ENCODE measurements around the gene DAPK1.

Gene DAPK1

GRCh38 chr9:87651431-87651830 lies 153.8 kb downstream of the DAPK1 start:
- no peak for DNase-seq

DNA sequence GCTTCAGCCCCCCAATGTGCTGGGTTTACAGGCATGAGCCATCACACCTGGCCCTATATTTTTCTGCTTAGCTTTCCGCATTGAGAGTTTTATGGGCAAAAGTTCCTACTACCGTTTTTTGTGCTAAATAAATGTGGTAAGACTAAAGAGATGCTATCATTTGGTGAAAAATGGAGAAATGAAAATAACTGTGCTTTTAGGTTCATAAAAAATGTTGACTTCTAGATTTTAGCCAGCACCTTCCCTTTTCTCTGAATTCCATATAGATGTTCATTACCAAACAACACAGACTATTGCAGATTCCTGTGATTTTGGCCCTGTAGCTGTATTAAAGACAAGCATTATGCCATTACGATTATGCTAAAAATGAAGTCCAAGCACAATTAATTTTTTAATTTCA lies 156.3 kb downstream of the DAPK1 start:
- no peak for DNase-seq

DNA sequence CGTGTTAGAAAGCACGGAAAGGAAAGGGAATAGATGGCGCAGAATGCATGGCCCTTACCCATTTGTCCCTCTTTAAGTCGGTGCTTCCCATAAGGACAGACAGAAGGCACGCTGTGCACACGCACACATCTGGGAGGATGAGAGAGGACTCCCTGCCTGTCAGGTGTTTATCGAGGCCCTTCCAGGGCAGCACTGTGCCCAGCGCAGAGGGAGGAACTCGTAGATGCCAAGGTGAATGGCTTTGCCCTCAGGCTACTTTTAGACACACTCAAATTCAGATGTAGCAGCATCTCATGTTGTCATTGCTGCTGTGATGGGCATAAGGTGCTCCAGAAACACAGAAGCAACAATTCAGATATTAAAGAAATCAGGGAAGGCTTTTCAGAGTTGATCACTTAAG lies 158.1 kb downstream of the DAPK1 start:
- DNase-seq, result no peak

DNA sequence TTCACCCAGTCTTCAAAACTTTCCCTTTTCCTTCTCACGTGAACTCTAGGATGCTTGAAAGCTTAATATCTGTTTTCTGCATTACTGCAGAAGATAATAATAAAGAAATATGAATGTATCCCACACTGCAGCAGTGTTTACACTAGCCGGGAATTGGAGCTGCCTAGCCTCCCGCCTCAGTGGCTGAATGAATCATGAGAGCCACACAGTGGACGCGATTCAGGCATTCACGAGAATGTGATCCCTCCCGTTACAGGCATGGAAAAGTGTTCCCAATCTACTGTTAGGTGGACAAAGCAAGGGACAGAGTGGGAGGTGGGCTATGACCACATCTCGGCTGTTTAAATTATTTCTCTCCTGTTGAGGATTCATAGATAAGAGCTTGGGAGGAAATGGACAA lies 158.8 kb downstream of the DAPK1 start:
- DNase-seq, result no peak

GRCh38 chr9:87657190-87657589 lies 159.5 kb downstream of the DAPK1 start:
- no peak for DNase-seq

GRCh38 chr9:87657893-87658292 lies 160.2 kb downstream of the DAPK1 start:
- no peak for DNase-seq

DNA sequence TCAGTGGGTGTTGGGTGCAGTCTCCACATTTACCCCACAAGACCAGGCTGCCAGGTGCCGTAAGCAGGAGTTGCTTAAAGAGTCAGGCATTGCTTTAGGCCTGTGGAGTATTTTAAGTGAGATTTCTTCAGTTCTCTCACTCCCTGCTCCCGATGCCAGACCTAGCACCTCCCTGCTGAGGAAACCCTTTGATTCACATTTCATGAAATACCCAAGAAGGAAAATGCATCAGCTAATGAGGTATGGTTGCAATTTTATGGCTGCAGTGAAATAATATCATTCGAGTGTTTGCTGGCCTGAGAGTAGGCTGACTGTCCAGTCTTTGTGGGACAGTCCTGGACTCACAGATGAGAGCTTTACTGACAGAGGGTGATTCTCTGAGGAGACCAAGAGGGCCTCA lies 160.8 kb downstream of the DAPK1 start:
- DNase-seq, result no peak

DNA sequence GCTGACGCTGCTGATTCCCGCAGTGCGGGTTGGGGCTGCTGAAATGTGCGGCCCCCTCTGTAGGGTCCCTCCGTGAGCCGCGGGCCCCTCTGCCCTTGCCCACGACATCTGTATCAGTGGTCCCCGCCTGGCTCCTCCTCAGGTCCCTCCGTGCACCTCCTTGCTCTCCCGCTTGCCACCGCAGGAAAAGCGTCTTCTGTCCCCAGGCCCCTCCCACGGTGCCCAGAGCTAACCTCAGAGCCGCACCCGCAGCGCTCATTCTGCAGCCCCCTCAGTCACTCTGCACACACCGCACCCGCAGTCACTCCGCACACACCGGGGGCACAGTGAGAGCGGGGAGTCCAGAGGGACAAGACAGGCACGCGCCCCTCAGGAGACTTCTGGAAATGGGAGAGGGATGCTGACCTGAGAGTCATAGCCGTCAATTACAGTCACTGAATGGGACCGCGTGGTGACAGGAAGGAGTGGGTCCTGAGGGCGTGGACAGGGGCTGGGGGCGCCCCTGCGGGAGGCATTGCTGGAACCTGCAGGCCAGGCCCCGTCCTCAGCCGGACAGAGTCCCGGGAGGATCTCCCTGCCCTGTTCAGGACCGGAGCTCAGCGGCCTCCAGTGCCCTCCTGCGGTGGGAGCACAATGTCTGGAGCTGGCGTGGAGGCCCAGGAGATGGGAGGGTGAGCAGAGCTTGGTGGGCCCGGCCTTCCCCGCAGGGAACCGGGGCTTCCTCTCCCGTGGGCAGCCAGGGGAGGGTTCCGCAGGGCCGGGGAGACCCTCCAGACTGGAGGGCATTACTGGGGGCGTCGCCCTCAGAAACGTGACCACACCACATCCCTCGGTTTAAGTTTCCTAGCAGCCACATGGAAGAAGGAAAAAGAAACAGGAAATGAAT lies 162.1 kb downstream of the DAPK1 start:
- no peak for DNase-seq

- no peak for DNase-seq
Observed at GRCh38 chr9:87661241-87661640, 163.6 kb downstream of the DAPK1 start.

DNA sequence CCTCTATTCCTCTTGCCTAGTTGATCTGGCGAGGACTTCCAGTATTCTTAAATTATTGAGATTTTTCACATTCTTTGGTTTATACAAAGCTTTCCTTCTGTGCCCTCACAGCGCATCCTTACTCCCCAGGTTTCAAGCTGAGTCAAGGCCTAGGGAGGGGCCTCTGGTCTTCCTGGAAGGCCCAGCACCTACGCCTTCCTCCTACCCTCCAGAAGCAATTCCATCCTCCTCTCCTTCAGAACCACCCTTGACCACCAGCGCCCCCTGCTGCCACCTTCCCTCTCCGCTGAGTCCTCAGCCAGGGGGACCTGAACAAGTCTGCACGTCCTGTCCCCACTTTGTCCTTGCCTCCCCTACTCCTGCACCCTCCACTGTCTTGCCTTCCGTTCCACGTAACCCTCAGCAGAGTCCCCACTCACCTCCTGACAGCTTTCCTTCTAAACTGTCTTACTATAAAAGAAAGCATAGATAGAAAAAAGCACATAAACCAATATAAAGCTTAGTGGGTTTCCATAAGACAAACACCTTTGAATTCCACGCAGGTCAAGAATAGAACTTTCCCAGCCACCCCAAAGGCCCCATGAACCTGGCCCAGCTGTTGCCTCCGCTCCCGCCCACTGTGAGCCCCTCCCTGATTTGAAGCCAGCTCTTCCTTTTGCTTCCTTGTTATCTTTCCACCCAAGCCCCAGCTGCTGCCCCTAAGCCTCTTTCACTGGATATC lies 165.3 kb downstream of the DAPK1 start:
- peak; percentile 14 for DNase-seq

GRCh38 chr9:87663556-87663955 lies 165.9 kb downstream of the DAPK1 start:
- DNase-seq, result no peak

GRCh38 chr9:87664153-87665060 lies 166.7 kb downstream of the DAPK1 start:
- no peak for DNase-seq

- DNase-seq, result no peak
Observed at GRCh38 chr9:87665505-87665904, 167.8 kb downstream of the DAPK1 start.

GRCh38 chr9:87667164-87667738 lies 169.6 kb downstream of the DAPK1 start:
- DNase-seq, result no peak

- DNase-seq, result no peak
Observed at GRCh38 chr9:87668222-87668621, 170.6 kb downstream of the DAPK1 start.

- no peak for DNase-seq
Observed at GRCh38 chr9:87668722-87669121, 171.1 kb downstream of the DAPK1 start.

- no peak for DNase-seq
Observed at GRCh38 chr9:87670572-87671264, 173.1 kb downstream of the DAPK1 start.

- no peak for DNase-seq
Observed at GRCh38 chr9:87671478-87671877, 173.8 kb downstream of the DAPK1 start.

DNA sequence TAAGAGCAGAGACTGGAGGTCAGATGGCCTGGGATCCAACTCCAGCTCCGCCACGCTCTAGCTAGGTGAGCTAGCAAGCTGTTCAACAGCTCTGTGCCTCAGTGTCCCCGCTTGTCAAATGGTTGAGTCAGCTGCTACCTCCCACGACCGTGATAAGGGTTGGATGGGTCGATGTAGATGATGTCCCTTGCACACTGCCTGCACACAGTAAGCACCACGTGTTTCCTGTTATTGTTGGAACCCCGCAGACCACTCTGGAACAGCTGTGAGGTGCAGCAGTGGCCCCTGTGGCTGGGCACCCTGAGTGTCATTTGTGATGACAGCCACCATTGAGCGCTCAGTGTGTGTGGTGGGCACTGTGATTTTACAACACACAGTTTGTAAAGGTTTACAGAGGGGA lies 174.3 kb downstream of the DAPK1 start:
- no peak for DNase-seq

DNA sequence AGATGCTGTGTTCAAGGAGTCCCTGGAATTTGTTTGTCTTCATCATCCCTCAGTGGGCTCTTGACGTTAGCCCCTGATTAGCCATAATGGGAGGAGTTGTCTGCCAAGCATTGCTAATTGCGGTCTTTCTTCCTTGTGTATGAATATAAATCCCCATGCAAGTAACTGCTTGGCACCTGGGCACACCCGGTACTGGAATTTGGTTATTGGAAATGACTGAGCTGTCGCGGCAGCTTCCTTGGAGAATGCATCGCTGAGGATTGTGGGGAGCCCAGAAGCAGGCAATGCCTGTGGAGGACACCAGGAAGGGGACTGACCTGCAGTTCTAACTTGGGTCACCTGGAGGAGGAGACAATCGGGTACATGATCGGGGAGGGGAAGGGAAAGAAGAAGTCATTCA lies 174.9 kb downstream of the DAPK1 start:
- no peak for DNase-seq

GRCh38 chr9:87673446-87674120 lies 175.9 kb downstream of the DAPK1 start:
- no peak for DNase-seq

Measured in CD4-positive, alpha-beta T cell treated with Interleukin-21 for 1 hour (primary cell).